Activated T-cell treated with anti-CD3 and anti-CD28 coated beads for 48 hours (primary cell): ENCODE data around the gene AP2M1.
A peak's percentile ranks its signal among the peaks of the same experiment; 100 is the strongest.
"Not testable (repeated sequence)": the region's sequence is repeated elsewhere in the genome, so short reads cannot be mapped to it uniquely, and the experiment has no call there.

Source experiments
- DNase-seq: peaks from one replicate; pipeline ENCODE4 v3.0.0-alpha.2; 2020; ENCODE audit warnings: low read depth

AP2M1 gene

DNA sequence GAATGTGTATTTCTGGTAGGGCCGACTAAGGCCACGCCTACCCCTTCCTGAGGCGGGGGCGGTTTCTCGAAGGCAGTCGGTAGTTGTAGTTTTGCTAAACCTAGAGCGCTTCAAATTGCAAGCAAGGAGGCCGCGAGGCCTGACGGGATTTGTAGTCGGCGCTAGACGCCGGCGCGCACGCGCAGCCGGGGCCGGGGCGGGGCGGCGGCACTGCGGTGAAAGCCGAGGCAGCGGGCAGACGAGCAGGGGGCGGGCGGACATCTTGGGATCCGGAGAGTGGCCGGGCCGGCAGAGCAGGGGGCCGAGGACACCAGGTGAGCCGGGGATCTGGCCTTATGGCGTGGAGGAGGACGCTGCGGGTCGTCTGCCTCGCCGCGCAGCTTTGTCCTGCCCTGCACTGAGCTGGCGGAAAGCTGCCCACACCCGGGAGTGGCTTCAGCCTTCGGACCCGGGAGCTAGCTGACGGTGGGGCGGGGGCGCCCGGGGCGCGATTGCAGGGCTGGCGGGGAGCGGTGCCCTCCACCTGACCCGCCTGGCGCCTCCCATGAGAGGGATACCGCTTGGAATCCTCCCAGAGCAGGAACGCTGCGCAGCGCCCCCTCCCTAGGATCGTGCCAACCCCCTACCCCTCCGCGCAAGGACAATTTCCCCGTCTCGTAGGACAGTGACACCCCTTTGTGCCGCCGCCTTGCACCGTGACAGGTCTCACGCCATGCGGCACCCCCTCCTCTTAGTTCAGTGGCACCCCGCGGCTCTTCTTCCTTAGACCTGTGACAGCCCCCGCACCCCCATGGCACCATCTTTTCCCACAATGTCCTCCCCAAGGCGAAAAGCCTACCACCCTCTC is at the start of gene AP2M1:
AP2M1 (plus strand) TSS at position 210 of the 847 bp plus-strand sequence. CDS start 2,139 bp downstream, outside the sequence.
- DNase-seq: peak; percentile 98

DNA sequence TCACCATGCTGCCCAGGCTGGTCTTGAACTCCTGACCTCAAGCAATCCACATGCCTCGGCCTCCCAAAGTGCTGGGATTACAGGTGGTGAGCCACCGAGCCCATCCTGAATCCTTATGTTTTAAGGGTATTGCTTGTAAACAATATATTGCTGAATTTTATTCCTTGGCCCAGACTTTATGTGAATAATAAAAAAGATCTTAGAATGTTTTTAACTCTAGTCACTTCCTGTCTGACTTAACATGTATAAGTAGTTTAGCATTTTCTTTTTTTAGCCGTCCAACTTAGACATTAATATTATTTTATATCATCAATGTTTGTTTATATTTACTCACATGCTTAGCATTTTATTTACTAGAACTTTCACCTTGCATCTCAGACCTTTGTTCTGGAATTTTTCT is 48.6 kb upstream of the AP2M1 start:
- DNase-seq: no peak

DNA sequence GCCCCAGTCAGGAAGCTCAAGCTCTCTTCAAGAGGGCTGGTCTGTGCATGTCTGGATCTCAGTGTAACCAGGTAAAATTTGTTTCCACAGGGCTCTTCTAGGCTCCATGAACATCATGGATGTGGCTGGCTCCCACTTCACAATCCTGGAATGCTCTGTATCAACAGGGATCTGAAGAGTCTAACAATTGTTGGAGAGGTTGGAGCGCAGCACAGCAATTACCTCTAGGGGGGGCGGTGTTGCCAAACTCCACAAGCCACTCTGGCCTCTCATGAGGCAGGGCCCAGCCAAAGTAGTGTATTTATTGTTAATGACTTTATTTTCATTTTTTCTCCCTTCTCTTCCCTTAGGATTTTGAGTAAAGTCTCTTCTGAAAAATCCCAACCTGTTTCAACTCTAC is 45.6 kb upstream of the AP2M1 start:
- no peak for DNase-seq

DNA sequence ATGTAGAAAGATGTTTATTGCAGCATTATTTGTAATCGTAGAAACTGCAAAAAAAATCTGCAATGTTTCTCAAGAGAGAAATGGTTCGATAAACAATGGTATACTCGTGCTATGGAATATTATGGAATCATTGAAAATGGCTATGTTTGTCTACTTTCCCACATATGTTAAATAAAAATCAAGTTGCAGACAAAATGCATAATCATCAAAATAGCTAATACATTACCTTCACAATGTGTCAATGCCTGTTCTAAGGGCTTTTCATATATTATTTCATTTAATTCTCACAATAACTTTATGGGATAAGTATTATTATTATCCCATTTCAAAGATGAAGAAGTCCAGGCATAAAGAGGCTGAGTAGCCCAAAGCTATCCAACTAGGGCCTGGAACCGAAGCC is 41.7 kb upstream of the AP2M1 start:
- no peak for DNase-seq

DNA sequence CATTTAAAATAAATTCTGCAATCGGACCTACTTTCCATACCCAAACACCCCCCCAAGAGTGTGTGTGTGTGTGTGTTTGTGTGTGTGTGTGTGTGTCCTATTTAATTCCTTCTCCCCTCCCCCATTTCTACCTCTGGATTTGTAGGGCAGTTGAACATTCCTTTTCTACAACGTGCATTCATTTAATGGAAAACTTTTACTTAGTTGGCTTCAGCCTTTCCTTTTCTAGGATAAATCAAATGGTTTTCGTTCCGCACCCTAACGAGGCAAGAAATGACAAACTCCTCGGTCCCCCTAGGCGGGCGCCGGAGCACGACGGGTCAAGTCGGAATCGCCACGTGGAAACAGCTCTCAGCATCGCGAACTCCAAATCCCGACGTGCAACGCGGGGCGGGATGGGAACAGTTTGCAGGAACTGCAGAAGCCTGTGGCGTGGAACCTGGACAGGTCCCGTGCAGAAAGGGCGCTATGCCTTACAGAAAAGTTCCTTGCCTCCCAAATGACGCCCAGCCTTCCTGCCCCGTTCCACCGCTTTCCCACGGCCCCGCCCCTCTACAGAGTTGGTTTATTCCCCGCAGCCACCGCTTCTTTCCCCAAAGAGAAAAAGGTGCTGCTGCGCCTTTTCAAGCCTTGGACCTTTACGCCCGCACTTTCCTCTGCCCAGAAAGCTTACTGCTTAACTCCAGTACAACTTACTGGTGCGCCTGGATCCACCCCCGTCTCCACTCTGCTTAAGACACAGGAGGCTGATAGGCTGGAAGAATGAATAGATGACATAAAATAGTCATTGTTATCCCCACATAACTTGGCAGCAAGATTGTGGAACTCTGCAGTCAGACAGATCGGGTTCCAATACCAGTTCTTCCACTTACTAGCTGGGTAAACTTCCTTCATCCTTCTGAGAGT is 40.6 kb upstream of the AP2M1 start:
- peak; percentile 55 for DNase-seq

DNA sequence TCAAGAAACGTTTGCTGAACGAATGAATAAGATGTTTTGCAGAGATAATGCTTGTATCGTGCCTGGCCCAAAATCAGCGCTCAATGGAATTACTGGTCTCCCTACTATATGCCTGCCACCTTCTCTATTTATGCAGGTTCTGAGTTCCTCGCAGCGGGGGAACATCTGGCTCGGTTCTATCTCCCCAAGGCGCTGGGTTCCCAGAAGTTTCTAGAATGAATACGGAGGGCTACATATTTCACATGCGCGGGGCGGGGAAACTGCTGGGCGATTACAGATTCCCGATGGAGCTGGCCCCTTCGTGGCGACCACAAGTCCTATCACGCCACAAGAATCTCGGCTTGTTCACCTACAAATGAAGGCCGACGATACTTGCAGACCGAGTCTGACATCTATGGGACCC is 39.9 kb upstream of the AP2M1 start:
- DNase-seq: no peak

DNA sequence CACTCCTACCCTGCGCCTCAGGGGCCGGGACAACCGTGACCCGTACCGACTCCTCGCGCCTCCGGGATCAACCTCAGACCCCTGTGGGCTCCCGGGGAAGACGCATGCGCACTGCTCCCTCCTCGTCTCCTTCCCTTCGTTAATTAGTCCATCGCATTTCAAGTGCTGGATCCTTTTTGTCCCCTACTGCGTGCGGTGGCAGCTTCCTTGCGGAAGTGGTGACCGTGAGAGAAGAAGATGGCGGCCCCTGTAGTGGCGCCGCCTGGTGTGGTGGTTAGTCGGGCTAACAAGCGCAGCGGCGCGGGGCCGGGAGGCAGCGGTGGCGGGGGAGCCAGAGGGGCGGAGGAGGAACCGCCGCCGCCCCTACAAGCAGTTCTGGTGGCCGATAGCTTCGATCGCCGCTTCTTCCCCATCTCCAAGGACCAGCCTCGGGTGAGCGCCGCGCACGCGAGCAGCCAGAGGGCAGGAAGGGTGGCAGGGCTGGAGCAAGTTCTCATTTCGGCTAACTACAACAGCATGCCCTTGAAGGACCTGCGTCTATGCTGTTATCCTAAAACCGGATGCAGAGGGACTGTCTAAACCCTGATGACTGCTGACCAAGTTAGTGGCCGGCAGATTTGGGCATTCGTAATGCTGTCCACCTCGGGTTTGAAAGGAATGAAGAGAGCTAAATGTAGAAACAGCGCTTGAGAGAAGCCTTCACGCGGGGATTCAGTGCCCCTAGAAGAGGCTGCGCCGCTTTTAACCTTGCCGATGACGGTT is 39.3 kb upstream of the AP2M1 start, which contains the start of gene EIF2B5:
EIF2B5 (plus strand) TSS at position 210 of the 762 bp plus-strand sequence; CDS start at position 238, 28 bp downstream.
- DNase-seq: peak; percentile 75

DNA sequence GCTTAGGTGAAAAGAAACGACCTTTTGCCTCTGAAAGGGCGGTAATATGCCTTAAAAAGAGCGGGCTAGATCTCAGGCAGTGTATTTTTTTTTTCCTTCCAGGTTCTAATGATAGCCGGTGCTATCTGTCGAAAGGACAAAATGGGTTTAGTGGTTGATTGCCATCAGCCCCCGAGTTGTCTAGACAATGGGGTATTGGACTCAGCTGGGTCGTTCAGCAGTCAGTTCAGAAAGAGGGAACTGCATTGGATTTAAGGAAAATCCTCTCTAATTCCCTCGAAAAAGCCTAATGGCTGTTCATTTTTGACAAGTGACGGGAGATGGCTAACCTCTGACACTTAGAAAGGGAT is 38.8 kb upstream of the AP2M1 start:
- no peak for DNase-seq

DNA sequence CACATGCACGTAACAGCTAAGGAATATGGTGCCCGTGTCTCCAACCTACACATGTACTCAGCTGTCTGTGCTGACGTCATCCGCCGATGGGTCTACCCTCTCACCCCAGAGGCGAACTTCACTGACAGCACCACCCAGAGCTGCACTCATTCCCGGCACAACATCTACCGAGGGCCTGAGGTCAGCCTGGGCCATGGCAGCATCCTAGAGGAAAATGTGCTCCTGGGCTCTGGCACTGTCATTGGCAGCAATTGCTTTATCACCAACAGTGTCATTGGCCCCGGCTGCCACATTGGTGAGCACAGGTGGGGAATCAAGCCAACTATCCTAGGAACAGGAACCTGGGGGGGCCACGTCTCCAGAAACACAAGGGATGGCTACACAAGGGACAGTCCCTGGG is 34.2 kb upstream of the AP2M1 start:
- no peak for DNase-seq

DNA sequence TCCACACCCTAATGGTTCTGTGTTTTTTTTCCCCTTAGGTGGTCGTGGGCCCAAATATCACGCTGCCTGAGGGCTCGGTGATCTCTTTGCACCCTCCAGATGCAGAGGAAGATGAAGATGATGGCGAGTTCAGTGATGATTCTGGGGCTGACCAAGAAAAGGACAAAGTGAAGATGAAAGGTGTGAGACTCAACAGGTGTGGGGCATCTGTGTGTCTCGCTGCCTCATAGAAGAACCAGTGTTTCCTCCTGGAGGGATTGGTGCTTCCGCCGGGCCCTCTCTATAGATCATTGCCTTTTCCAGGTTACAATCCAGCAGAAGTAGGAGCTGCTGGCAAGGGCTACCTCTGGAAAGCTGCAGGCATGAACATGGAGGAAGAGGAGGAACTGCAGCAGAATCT is 32.5 kb upstream of the AP2M1 start:
- no peak for DNase-seq

DNA sequence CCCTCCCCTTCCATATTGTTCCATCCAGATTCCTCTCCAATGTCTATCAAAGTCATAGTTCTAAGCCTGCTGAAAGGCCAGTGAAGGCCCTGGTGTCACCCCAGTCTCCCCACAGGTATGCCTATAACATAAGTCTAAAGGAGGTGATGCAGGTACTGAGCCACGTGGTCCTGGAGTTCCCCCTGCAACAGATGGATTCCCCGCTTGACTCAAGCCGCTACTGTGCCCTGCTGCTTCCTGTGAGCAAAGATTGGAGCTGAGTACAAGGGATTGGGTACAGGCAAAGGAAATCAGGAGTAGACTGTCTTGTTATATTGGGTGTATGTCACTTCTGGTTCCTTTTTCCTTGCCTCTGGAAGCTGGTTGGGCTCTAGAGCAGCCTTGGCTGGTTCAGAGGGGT is 31.3 kb upstream of the AP2M1 start:
- DNase-seq: no peak

DNA sequence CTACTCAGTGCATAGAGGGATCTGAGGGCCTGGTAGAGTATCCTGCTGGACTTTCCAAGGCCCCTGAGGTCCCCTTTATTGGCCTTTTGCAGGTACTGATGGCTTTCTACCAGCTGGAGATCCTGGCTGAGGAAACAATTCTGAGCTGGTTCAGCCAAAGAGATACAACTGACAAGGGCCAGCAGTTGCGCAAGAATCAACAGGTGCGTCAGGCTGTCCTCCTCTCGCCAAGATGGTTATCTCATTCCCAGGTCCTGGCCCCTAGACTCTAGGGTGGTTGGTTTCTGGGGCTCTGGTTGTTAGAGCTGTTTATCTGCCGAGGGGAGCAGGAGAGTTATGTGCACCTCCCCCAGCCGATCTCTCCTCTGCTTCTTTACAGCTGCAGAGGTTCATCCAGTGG is 30.1 kb upstream of the AP2M1 start:
- DNase-seq: no peak

DNA sequence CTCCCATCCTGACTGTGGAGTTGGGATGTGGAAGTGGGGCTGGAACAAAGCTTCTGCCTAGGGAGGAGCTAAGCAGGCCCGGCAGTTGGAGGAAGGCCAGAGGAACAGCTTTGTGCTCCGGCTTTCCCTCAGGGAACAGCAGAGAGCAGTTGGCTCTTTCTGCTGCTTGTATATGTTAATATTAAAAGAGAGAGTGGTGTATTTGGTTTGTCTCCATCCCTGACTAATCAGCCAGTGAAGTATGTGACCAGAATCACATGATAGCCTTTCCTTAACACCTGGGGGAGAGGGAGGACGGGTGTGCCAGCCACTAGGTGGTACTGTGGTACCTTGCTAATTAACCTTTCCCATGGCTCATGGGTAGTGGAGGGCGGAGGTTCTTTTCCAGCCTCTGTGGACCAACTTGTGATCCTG is 29.5 kb upstream of the AP2M1 start:
- peak; percentile 15 for DNase-seq

DNA sequence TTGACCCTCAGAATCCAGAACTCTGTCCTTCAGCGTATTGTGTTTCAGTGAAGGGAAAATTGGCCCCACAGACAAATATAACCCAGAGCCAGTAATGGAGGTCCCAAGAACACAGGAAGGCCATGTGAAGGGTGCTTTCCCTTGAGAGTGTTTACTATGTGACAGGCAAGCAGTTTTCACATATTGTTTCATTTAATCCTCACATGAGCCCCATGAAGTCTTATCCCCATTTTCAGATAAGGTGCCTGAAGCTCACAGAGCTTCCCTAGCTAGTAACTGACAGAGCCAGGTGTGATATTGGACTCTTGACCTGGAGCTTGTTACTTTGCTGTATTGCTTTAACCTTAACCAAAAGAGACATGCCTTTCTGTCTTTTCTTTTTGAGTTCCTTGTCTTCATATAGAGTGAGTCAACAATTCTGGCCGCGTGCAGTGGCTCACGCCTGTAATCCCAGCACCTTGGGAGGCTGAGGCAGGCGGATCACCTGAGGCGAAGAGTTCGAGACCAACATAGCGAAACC is 28.8 kb upstream of the AP2M1 start:
- DNase-seq: no peak

DNA sequence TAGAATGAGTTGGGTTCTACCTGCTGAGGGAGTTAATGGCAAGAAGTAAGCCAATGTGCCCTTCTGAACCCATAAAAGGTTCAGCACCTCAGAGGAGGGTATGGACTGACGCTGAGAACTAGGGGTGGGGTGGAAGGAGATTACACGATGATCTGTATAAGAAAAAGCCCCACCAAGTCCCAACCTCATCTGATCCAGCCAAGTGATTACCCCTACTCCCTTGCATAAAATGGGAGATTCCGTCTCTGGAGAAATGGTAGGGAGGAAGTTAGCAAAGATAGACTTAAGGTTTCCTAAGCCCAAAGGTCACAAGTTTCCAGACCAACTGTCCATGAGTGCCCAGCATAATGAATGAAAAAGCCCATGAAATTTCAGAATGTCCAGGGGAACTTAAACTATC is 26.6 kb upstream of the AP2M1 start:
- no peak for DNase-seq

DNA sequence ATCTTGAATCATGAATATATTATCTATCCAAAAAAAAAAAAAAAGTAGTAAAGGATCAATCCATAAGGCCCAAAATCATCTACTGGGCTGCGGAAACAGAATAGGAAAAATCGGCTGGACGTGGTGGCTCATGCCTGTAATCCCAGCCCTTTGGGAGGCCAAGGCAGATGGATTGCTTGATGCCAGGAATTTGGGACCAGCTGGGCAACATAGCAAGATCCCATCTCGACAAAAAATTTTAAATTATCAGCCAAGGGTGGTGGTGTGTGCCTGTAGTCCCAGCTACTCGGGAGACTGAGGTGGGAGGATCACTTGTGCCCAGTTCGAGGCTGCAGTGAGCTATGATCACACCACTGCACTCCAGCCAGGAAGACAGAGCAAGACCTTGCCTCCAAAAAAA is 25.5 kb upstream of the AP2M1 start:
- no peak for DNase-seq

DNA sequence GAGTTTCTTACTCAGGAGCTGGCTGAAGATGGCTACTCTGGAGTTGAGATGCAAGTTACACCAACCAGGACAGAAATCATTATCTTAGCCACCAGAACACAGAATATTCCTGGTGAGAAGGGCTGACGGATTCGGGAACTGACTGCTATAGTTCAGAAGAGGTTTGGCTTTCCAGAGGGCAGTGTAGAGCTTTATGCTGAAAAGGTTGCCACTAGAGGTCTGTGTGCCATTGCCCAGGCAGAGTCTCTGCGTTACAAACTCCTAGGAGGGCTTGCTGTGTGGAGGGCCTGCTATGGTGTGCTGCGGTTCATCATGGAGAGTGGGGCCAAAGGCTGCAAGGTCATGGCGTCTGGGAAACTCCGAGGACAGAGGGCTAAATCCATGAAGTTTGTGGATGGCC is 24.9 kb upstream of the AP2M1 start:
- not testable (repeated sequence) for DNase-seq

DNA sequence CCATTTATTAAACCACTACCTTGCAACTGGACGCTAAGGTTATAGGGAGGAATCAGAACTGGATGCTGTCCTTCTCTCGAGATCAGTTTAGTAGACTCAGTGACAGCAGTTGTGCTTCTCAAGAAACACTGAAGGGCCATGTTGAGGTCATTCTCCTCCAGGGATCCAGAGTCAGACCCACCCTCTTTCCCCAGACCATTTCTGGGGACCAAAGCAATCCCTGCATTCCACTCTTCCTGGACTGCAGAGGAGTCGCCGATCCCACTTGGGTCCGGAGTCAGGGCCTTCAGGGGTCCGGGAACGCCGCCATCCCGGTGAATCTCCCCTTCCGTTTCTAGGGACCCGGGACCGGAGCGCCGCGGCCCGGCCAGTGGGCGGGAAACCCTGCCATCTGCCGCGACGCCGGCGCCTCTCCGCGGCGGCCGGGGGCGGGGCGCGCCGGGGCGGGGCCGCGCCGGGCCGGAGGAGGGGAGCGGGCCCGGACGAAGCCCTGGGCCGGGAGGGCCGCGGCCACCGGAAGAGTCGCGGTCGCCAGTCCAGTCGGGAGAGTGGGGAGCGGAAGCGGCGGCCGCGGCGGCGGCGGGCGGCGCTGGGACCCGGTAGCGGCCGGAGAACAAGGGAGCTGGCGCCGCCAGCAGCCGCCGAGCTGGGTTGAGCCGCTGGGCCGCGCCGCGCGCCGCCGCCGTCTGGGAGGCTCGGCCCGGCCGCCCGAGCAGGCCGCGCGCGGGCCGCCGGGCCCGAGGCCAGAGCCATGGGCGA is 19.6 kb upstream of the AP2M1 start, which contains the start of gene DVL3:
DVL3 (plus strand) TSS at position 493 of the 759 bp plus-strand sequence; CDS start at position 752, 259 bp downstream.
- peak; percentile 44 for DNase-seq

DNA sequence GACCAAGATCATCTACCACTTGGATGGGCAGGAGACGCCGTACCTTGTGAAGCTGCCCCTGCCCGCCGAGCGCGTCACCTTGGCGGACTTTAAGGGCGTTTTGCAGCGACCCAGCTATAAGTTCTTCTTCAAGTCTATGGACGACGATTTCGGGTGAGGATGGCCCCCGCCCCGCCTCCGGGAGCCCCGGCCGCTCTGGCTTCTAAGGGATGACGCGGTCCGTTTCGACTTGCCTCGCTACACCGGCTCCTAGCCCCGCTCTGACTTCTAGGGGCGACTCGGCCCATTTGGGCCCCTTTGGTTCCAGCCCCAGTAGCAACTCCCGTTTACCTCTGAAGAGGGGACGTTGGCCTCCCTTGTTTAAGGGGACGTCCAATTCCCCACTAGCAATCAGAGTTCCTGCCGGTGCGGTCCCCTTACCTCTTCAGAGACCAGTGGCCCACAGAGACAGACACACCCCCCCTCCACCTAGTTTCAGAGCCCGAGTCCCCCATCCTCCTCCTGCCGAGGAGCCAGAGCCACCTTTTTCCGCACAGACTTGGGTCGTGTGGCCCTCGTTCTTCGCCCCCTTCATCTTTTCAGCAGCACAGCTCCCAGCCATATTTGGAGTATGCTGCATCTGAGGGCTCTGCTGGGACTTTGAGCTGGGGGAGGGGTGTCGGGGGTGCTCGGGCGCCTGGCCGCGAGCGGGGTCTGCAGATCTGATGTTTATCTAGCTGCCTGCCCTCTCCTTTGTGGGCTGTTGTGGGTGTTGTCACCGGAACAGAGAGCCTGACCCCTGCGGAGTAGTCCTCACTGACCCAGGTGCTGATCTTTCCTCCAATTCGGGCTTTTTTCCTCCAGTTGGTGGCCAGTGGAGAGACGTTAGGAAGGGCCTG is 18.8 kb upstream of the AP2M1 start:
- peak; percentile 51 for DNase-seq

DNA sequence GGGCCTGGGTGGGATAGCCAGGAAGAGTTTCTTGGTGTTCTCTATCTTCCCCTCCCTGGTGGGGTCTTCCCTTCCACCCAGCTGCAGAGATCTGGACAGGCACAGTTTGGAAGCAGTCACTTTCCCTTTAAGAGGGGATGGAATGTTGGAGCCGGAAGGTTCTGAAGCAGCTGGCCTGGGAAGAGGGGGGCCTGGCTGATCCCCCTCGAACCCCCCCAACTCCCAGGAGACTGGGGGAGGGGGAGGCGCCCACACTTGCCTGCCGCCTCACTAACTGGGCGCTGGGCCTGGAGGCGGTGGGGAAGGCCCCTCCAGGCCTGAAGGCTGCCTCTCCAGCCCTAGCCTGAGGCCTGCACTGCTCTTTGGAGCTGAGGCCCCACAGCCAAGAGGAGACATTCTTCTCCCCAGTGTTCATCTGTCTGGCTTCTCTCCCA is 18.1 kb upstream of the AP2M1 start:
- no peak for DNase-seq
